ENCODE measurements around the gene DNER.

- TF ChIP-seq POLR2A (IDR thresholded peaks at IDR 0.05) (no peak), POLR2AphosphoS5 (IDR thresholded peaks at IDR 0.05) (peak in 1 of 3 donors; percentile 62)
Measured at GRCh38 chr2:229313591-229313990, 400.8 kb downstream of the DNER start.
